Thoracic aorta (tissue), 2 donors: ENCODE data around the gene VPS4A. TPM values are rescaled to one million over a fixed set of nuclear protein-coding genes. Genes with fewer than 3 reads are reported as not detected.

Experiments used
- ATAC-seq: fragments of 150-250 bp; one replicate; pipeline ENCODE4 v1.8.0; 2017; ENCODE audit warnings: low read depth; ENCODE audit not compliant: insufficient number of reproducible peaks, low FRiP score
- DNase-seq: peaks from one replicate; pipeline ENCODE4 v3.0.0-alpha.2; 2020; ENCODE audit warnings: low spot score
- H3K27ac ChIP-seq, 2 donors: fragments of 200-600 bp; sonication (generic); 1 replicate in 1 of 2; 2 replicates in 1 of 2; pipeline ENCODE4 v1.5.1; 2016; ENCODE audit warnings: mild to moderate bottlenecking in 2 of 2, moderate library complexity in 2 of 2
- H3K27me3 ChIP-seq: fragments of 200-600 bp; sonication (generic); replicated peaks from 2 replicates; pipeline ENCODE4 v1.6.0; 2016; ENCODE audit warnings: mild to moderate bottlenecking; ENCODE audit not compliant: insufficient read depth
- H3K36me3 ChIP-seq: fragments of 200-600 bp; sonication (generic); one replicate; pipeline ENCODE4 v1.5.1; 2016
- H3K4me1 ChIP-seq, 2 donors: fragments of 200-600 bp; sonication (generic); 1 replicate in 1 of 2; 2 replicates in 1 of 2; pipeline versions ENCODE4 v1.5.1 to v1.6.0; 2016; ENCODE audit warnings: low read depth in 2 of 2, mild to moderate bottlenecking in 1 of 2; ENCODE audit not compliant: control insufficient read depth in 1 of 2
- H3K4me3 ChIP-seq: fragments of 200-600 bp; sonication (generic); 2 replicates; pipeline ENCODE4 v1.5.1; 2016; ENCODE audit warnings: mild to moderate bottlenecking
- H3K9me3 ChIP-seq: fragments of 200-600 bp; sonication (generic); 2 replicates; pipeline ENCODE4 v1.5.1; 2016
- total RNA-seq, 2 donors: library from RNA; depleted of rRNA; stranded (reverse); fragments of >200 nt; gene quantifications; one replicate each; pipeline versions ENCODE4 v1.1.0 to v1.2.3, GENCODE V29; 2016
- TF ChIP-seq, protein P1 (sequence below): fragments of 200-600 bp; sonication (generic); IDR thresholded peaks from one replicate; pipeline ENCODE4 v1.5.1; 2019; ENCODE audit warnings: antibody characterized with exemption

The VPS4A gene
- total RNA-seq, 2 donors from 2014 or later, result 26.3 to 38.5 TPM

DNA sequence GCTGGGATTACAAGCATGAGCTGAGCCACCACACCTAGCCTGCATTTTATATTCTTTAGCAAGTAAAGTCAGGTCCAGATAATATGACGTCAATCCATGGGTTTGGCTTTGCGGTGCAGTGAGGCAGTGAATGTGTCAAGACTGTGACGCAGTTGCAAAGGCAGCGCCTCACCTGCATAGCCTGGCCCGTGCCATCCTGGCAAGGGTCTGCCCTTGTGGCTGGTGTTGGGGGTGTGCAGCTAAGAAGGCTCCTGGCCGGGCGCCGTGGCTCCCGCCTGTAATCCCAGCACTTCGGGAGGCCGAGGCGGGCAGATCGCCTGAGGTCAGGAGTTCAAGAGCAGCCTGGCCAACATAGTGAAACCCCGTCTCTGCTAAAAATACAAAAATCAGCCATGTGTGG, 12.3 kb downstream of the VPS4A start:
- H3K36me3 ChIP-seq, result peaks cover 72% of the 10 kb centered on the region
- DNase-seq (no peak), ATAC-seq (no peak)
- no peak overlapping the region for H3K4me3 ChIP-seq
- H3K27me3 ChIP-seq, result no peaks in the 10 kb centered on the region
- H3K27ac ChIP-seq, result no peak overlapping the region
- peaks cover 0 to 25% of the 10 kb centered on the region in 2 donors for H3K4me1 ChIP-seq
- TF ChIP-seq, protein P1, sequence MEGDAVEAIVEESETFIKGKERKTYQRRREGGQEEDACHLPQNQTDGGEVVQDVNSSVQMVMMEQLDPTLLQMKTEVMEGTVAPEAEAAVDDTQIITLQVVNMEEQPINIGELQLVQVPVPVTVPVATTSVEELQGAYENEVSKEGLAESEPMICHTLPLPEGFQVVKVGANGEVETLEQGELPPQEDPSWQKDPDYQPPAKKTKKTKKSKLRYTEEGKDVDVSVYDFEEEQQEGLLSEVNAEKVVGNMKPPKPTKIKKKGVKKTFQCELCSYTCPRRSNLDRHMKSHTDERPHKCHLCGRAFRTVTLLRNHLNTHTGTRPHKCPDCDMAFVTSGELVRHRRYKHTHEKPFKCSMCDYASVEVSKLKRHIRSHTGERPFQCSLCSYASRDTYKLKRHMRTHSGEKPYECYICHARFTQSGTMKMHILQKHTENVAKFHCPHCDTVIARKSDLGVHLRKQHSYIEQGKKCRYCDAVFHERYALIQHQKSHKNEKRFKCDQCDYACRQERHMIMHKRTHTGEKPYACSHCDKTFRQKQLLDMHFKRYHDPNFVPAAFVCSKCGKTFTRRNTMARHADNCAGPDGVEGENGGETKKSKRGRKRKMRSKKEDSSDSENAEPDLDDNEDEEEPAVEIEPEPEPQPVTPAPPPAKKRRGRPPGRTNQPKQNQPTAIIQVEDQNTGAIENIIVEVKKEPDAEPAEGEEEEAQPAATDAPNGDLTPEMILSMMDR, result no peak
- H3K9me3 ChIP-seq, result no peaks in the 10 kb centered on the region

DNA sequence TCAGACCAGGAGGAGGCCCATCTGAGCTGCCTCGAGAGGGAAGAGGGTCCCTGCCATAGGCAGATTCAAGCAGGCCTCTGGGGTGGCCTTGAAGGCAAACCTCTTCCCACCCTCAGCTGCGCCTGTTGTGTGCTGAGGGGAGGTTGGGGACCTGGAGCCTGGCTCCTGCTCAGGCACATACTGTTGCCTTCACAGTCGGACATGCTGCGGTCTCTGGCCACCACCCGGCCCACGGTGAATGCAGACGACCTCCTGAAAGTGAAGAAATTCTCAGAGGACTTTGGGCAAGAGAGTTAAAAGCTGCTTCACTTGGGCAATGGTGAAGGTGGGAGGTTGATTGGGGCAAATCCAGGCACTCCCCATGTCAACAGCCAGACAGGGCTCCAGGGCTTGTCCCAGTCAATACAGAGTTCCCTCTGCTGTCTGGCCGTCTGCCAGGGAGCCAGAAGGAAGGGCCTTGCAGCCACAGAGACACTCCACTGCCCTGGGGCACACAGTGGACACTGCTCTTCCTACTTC, 12.9 kb downstream of the VPS4A start:
- DNase-seq (no peak), ATAC-seq (no peak)
- no peak overlapping the region for H3K27ac ChIP-seq
- H3K9me3 ChIP-seq, result no peaks in the 10 kb centered on the region
- peaks cover 66% of the 10 kb centered on the region for H3K36me3 ChIP-seq
- TF ChIP-seq, protein P1, result no peak
- no peaks in the 10 kb centered on the region for H3K27me3 ChIP-seq
- no peak overlapping the region for H3K4me3 ChIP-seq
- H3K4me1 ChIP-seq, result peaks cover 0 to 31% of the 10 kb centered on the region in 2 donors

DNA sequence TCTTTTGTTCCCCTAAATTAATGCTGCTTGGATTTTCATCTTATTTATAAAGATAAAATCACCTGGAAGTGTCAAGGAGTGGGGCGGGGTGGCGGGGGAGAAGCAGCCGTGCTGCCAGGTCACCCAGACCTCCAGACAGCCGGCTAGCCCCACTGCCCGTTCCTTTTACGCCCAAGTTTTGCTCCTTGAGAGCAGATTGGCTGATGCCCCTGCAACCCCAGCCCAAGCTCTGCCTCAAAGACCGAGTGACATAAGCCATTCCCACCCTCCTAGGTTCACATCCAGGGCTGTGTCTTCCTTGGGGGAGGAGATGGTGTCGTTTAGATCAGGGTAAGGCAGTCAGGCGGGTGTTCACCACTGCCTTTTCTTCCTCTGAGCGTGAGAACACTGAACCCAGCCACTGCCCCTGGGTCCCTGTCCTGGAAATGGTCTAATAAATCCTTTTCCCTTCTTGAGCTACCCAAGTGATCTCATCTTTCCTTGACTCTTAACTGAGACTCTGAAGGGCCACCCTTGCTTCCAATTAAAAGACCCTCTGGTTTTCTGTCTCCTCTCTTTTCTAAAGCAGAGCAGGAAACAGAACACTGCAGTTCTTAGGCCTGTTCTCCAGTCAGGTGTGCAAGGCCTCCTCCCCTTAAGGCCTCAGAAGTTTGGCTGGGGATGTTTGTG, 13.6 kb downstream of the VPS4A start:
- Histone ChIP-seq H3K9me3 (no peaks in the 10 kb centered on the region), H3K27me3 (no peaks in the 10 kb centered on the region), H3K27ac (no peak overlapping the region), H3K4me1 (peaks cover 4 to 38% of the 10 kb centered on the region in 2 donors), H3K4me3 (no peak overlapping the region), H3K36me3 (peaks cover 59% of the 10 kb centered on the region)
- DNase-seq, result no peak
- no peak for ATAC-seq
- TF ChIP-seq, protein P1, result no peak

DNA sequence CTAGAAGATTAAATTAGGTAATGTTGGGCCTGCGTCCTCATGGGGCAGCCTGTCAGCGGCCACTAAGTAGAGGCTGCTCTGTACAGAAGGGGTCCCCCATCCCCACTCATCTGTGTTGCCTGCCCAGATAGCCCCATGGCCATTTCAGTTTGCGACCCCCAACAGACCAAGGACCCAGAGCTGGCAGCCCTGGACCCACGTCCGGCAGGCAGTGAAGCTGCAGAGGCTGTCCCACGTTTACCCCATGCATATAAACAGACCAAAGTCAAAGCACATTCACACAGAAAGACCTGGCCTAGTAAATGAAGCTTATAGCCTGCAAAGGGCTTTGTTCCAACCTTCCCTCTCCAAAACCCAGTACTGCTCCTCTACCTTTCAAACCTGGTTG, 14.6 kb downstream of the VPS4A start:
- H3K4me1 ChIP-seq, result peaks cover 4 to 40% of the 10 kb centered on the region in 2 donors
- H3K36me3 ChIP-seq, result peaks cover 49% of the 10 kb centered on the region
- no peak for DNase-seq

DNA sequence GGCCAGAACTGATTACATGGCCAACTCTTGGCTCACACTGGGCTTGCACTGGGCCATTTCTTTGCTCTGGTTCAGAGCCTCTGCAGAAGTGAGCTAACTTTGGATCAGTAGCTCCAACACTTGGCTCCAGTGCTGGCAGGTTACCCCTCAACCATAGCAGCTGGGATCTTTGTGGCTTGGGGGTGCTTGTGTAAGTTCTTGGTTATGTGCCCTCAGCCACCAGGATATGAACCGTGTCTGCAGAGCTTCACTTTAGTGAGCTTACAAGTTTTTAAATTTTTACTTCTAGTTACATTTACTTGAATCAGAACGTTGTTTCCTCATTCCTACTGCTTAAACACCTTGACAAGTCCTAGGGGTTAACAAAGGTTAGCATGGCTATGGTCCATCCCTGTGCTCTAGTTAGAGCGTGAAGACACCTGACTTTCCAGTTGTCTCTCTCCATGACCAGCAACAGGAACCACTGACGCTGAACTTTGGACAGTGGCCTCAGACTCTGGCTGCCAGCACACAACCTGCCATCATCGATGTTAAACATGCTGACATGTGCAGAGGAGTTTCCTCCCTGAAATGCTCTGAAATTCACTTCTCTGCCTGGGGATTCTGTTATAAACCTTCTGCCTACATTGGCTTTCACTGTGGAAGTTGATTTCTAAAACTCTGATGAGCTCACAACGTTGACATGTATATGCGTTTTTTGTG, 15.2 kb downstream of the VPS4A start:
- Histone ChIP-seq H3K4me1 (peaks cover 8 to 44% of the 10 kb centered on the region in 2 donors), H3K36me3 (peaks cover 43% of the 10 kb centered on the region), H3K9me3 (no peaks in the 10 kb centered on the region), H3K4me3 (no peak overlapping the region), H3K27ac (no peak overlapping the region), H3K27me3 (no peaks in the 10 kb centered on the region)
- TF ChIP-seq, protein P1, result no peak
- no peak for ATAC-seq
- DNase-seq, result no peak

More for the DNA sequence above, 14.6 kb downstream of the VPS4A start:
- no peak overlapping the region for H3K27ac ChIP-seq
- no peaks in the 10 kb centered on the region for H3K9me3 ChIP-seq
- TF ChIP-seq, protein P1, result no peak
- no peaks in the 10 kb centered on the region for H3K27me3 ChIP-seq
- H3K4me3 ChIP-seq, result no peak overlapping the region
- no peak for ATAC-seq
